SK-N-SH treated with all-trans-retinoic acid at 6 μM for 48 hours (cell line): ENCODE results near the gene ADCY5.

ENCODE experiments used
- ARNTL ChIP-seq: fragments of 450-650 bp; formaldehyde crosslinking; IDR thresholded peaks from 2 replicates; pipeline ENCODE4 v1.5.0; 2020; ENCODE audit warnings: low read depth, mild to moderate bottlenecking, moderate library complexity, borderline replicate concordance
- BACH2 ChIP-seq: fragments of 250-450 bp; sonication (Bioruptor Pico); IDR thresholded peaks from 2 replicates; pipeline ENCODE4 v1.9.0; 2021; ENCODE audit warnings: mild to moderate bottlenecking, borderline replicate concordance
- CSDC2 ChIP-seq: fragments of 250-450 bp; sonication (Bioruptor Pico); IDR thresholded peaks from 2 replicates; pipeline ENCODE4 v1.5.0; 2020; ENCODE audit warnings: mild to moderate bottlenecking, moderate library complexity
- ISL1 ChIP-seq: fragments of 250-450 bp; sonication (Bioruptor Pico); IDR thresholded peaks from 2 replicates; pipeline ENCODE4 v2.1.2; 2022; ENCODE audit warnings: mild to moderate bottlenecking, moderate library complexity
- OSR1 ChIP-seq: fragments of 250-450 bp; sonication (Bioruptor Pico); IDR thresholded peaks from 2 replicates; pipeline ENCODE4 v1.8.0; 2022; ENCODE audit warnings: moderate library complexity, mild to moderate bottlenecking, inconsistent platforms
- RARB ChIP-seq: fragments of 250-450 bp; sonication (Bioruptor Pico); IDR thresholded peaks from 2 replicates; pipeline ENCODE4 v1.8.0; 2021; ENCODE audit warnings: mild to moderate bottlenecking, moderate library complexity
- TCF4 ChIP-seq: fragments of 250-450 bp; sonication (Bioruptor Pico); IDR thresholded peaks from 2 replicates; pipeline ENCODE4 v1.8.0; 2021; ENCODE audit warnings: mild to moderate bottlenecking, moderate library complexity, borderline replicate concordance
- ZNF565 ChIP-seq: fragments of 450-650 bp; formaldehyde crosslinking; conservative IDR thresholded peaks from 2 replicates; pipeline ENCODE4 v1.5.0; 2020; ENCODE audit warnings: low read depth, mild to moderate bottlenecking, moderate library complexity
- ZNF70 ChIP-seq: fragments of 450-650 bp; formaldehyde crosslinking; IDR thresholded peaks from 2 replicates; pipeline ENCODE4 v1.5.0; 2020; ENCODE audit warnings: mild to moderate bottlenecking, moderate library complexity
- TF ChIP-seq, protein P1 (sequence below): fragments of 250-450 bp; sonication (Bioruptor Pico); IDR thresholded peaks from 2 replicates; pipeline ENCODE4 v1.8.0; 2020; ENCODE audit warnings: mild to moderate bottlenecking, moderate library complexity, borderline replicate concordance
- TF ChIP-seq, protein P2 (sequence below): fragments of 250-450 bp; sonication (Bioruptor Pico); IDR thresholded peaks from 2 replicates; pipeline ENCODE4 v1.8.0; 2021; ENCODE audit warnings: low read depth, mild to moderate bottlenecking, moderate library complexity, borderline replicate concordance
- TF ChIP-seq, protein P3 (sequence below): fragments of 250-450 bp; sonication (Bioruptor Pico); IDR thresholded peaks from 2 replicates; pipeline ENCODE4 v1.5.1; 2020; ENCODE audit warnings: low read depth, mild to moderate bottlenecking, moderate library complexity

DNA sequence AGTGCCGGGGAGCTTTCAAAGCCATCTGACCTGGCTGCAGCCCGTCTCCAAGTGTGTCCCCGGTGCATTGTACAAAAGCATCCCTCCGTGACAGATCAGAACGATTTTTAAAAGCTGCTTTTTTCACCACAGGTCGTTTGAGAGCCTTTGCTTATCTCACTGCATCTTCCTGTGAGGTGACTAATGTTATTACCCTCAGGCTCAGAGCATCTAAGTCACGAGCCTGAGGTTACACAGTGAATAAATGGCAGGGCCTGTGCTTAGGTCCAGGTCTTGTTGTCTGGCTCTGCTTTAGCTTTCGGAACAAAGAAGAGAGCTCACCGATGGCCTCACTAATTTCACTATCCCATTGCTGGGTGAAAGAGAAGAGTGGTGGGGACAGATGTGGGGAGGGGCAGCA lies 163.8 kb downstream of the ADCY5 start:
- TF ChIP-seq ZNF565 (no peak), TCF4 (no peak), CSDC2 (CRISPR knock-in tag) (no peak), ZNF70 (CRISPR knock-in tag) (no peak), RARB (CRISPR knock-in tag) (no peak), ARNTL (CRISPR knock-in tag) (no peak), OSR1 (CRISPR knock-in tag) (no peak), ISL1 (no peak), BACH2 (no peak)
- TF ChIP-seq, protein P1, sequence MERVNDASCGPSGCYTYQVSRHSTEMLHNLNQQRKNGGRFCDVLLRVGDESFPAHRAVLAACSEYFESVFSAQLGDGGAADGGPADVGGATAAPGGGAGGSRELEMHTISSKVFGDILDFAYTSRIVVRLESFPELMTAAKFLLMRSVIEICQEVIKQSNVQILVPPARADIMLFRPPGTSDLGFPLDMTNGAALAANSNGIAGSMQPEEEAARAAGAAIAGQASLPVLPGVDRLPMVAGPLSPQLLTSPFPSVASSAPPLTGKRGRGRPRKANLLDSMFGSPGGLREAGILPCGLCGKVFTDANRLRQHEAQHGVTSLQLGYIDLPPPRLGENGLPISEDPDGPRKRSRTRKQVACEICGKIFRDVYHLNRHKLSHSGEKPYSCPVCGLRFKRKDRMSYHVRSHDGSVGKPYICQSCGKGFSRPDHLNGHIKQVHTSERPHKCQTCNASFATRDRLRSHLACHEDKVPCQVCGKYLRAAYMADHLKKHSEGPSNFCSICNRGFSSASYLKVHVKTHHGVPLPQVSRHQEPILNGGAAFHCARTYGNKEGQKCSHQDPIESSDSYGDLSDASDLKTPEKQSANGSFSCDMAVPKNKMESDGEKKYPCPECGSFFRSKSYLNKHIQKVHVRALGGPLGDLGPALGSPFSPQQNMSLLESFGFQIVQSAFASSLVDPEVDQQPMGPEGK (CRISPR knock-in tag): no peak
- TF ChIP-seq, protein P2, sequence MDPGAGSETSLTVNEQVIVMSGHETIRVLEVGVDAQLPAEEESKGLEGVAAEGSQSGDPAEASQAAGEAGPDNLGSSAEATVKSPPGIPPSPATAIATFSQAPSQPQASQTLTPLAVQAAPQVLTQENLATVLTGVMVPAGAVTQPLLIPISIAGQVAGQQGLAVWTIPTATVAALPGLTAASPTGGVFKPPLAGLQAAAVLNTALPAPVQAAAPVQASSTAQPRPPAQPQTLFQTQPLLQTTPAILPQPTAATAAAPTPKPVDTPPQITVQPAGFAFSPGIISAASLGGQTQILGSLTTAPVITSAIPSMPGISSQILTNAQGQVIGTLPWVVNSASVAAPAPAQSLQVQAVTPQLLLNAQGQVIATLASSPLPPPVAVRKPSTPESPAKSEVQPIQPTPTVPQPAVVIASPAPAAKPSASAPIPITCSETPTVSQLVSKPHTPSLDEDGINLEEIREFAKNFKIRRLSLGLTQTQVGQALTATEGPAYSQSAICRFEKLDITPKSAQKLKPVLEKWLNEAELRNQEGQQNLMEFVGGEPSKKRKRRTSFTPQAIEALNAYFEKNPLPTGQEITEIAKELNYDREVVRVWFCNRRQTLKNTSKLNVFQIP (CRISPR knock-in tag): no peak
- TF ChIP-seq, protein P3, sequence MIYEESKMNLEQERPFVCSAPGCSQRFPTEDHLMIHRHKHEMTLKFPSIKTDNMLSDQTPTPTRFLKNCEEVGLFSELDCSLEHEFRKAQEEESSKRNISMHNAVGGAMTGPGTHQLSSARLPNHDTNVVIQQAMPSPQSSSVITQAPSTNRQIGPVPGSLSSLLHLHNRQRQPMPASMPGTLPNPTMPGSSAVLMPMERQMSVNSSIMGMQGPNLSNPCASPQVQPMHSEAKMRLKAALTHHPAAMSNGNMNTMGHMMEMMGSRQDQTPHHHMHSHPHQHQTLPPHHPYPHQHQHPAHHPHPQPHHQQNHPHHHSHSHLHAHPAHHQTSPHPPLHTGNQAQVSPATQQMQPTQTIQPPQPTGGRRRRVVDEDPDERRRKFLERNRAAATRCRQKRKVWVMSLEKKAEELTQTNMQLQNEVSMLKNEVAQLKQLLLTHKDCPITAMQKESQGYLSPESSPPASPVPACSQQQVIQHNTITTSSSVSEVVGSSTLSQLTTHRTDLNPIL (CRISPR knock-in tag): no peak
